KOPT-K1 (cell line): Measurements from ENCODE around the gene SP100.

ENCODE experiments used
- H3K27ac ChIP-seq: fragments of 200-600 bp; sonication (generic); 2 replicates; pipeline ENCODE4 v1.5.1; 2016; ENCODE audit warnings: antibody characterized with exemption, mild to moderate bottlenecking, low read depth, low read length; ENCODE audit not compliant: poor library complexity, severe bottlenecking
- H3K36me3 ChIP-seq: fragments of 200-600 bp; sonication (generic); 2 replicates; pipeline ENCODE4 v1.5.1; 2017; ENCODE audit warnings: antibody characterized with exemption, mild to moderate bottlenecking, low read length, moderate library complexity; ENCODE audit not compliant: insufficient read depth
- H3K9me3 ChIP-seq: fragments of 200-600 bp; sonication (generic); 2 replicates; pipeline ENCODE4 v1.5.1; 2017; ENCODE audit warnings: antibody characterized with exemption, low read length, mild to moderate bottlenecking; ENCODE audit not compliant: insufficient read depth, poor library complexity, severe bottlenecking

Gene SP100

GRCh38 chr2:230411570-230412370 lies 4.2 kb upstream of the SP100 start:
- H3K9me3 ChIP-seq, result no peaks in the 10 kb centered on the region
- peak overlapping the region; percentile 87 for H3K27ac ChIP-seq
- H3K36me3 ChIP-seq, result no peaks in the 10 kb centered on the region; the same call in 1 of the 2 replicates

DNA sequence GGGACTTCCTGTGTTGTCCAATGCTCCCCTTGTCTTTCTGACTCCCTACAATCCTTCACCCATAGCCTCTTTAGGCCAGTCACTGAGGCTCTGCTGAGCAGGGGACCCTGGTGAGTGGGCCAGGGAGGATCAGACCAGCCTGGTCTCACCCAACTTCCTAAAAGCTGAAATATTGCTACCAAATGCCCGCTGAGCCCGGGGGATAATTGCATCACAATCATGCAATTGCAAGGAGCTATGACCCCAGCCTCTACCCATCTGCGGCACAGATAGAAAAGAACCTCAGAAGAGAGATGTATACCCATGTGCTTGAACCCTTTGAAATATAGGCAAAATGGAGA lies 3.7 kb upstream of the SP100 start:
- H3K36me3 ChIP-seq, result no peaks in the 10 kb centered on the region; the same call in 1 of the 2 replicates
- H3K9me3 ChIP-seq, result no peaks in the 10 kb centered on the region
- H3K27ac ChIP-seq, result peak overlapping the region; percentile 87

DNA sequence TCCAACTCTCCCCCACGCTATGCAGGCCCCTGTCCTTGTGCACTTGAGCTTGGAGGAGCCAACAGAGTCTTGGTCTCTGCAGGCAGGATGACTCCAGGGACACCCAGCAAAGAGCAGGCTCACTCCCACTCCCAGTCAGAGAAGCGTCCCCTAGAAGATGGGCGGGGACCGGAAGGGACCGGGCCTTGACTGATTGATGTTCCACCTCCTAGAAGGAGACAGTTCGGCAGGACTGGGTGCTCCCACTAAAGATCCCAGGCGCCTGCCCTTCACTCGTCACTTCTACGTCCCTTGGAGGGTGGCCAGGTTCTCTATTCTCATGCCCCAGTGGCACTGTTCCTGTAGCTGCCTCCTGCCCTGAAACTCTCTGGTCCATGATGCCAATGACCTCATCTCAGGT lies 3.2 kb upstream of the SP100 start:
- Histone ChIP-seq H3K27ac (no peak overlapping the region), H3K9me3 (no peaks in the 10 kb centered on the region), H3K36me3 (no peaks in the 10 kb centered on the region)

DNA sequence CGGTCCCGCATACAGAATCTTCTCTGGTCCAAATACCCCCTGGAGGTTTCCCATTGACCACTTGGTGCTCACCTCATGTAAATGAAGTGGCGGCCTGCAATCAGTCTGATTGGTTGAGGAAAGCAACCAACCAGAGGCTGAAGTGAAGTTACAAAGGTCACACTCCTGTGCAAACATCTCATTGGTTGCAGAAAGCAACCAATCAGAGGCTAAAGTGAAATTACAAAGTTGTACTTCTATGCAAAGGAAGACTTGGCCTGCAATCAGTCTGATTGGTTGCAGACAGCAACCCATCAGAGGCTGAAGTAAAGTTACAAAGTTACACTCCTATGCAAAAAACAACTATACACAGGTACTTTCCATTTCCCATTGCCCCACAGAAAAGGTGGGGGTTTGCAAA lies 2.5 kb upstream of the SP100 start:
- no peaks in the 10 kb centered on the region for H3K9me3 ChIP-seq
- H3K36me3 ChIP-seq, result no peaks in the 10 kb centered on the region
- peak overlapping the region; percentile 11 for H3K27ac ChIP-seq

DNA sequence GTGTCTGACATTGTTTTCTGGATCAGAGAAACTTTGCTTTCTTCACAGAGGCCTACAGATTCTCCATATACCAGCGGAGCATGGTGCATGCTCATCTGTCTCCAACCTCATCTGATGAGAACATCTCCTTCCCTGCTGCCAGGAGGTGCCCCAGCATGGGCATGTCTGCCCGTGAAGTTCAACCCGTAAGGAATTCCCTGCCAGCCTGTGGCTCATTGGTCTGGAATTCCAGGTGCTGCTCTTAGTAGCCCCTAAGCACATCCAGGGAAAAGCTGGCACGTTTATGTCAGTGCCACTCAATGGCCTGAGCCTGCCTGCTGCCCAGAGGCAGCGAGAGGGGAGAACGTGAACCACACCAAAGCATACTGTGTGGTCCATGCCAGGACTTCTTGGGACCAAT lies 1.7 kb upstream of the SP100 start:
- Histone ChIP-seq H3K27ac (no peak overlapping the region), H3K36me3 (0 out of 2 replicates have a peak, but pooled peaks cover 3% of the 10 kb centered on the region), H3K9me3 (no peaks in the 10 kb centered on the region)

GRCh38 chr2:230417436-230417835 lies 1.4 kb downstream of the SP100 start:
- no peaks in the 10 kb centered on the region for H3K9me3 ChIP-seq
- no peak overlapping the region for H3K27ac ChIP-seq
- peaks cover 13% of the 10 kb centered on the region for H3K36me3 ChIP-seq

DNA sequence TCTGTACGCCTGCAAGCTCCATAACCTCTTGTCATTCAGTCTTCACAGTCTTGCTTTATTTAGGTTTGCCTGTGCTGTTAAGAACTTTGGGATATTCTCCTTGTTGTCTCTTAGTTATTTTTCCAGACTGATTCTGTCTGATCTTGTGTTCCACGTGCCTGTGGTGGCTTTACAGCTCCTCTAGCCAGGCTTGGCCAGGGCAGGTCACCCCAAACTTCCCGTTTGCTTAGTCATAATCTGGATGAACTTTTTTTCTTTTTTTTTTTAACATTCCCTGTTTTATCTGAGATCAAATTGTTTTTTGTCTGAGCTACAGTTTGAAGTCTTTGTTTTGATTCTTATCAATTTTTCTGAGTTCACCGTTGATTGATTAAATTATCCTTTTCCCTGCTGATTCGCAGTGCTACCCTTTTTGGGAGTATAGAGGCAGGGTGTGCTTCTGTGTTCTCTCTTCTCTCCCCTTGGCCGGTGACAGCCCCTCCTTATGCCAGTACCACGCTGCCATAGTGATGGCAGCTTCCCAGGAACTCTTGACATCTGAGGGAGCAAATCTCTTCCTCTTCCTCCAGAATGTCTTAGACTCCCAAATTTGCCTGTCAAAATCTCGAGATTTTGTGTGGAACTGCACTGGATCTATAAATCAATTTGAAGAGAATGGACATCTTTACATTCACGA lies 2.5 kb downstream of the SP100 start:
- no peak overlapping the region for H3K27ac ChIP-seq
- peaks cover 16% of the 10 kb centered on the region for H3K36me3 ChIP-seq
- H3K9me3 ChIP-seq, result no peaks in the 10 kb centered on the region

DNA sequence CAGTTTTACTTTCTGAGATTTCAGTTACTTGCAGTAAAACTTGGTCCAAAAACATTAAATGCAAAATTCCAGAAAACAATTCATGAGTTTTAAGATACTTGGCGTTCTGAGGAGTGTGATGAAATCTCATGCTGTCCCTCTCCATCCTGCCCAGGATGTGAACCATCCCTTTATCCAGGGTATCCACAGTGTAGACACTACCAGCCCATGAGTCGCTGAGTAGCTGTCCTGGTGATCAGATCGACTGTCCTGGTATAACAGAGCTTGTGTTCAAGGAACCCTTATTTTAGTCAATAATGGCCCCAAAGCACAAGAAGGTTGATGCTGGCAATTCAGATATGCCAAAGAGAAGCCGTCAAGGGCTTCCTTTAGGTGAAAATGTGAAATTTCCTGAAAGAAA lies 3.2 kb downstream of the SP100 start:
- H3K9me3 ChIP-seq, result no peaks in the 10 kb centered on the region
- no peak overlapping the region for H3K27ac ChIP-seq
- peaks cover 23% of the 10 kb centered on the region for H3K36me3 ChIP-seq

DNA sequence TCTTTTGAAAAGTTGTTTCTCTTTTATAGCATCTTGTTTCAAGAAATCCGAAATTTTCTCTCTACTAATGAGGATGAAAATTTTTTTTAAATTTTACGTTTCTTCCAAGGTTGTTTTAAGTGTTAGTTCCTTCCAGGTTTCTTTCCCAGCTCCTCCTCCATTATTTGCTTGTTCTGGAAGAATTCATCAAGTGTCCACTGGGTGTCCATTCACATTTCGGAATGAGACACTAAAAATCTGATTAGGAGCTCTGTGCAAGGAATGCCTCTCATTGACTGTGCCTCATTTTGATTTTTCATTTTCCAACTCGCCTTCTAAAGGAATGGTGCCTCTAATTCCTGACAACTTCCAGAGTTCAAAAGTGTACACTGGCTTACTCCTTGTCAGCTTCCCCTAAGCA lies 6.1 kb downstream of the SP100 start:
- Histone ChIP-seq H3K36me3 (peaks cover 31% of the 10 kb centered on the region), H3K9me3 (no peaks in the 10 kb centered on the region), H3K27ac (no peak overlapping the region)

- Histone ChIP-seq H3K9me3 (peaks cover 6% of the 10 kb centered on the region), H3K27ac (no peak overlapping the region), H3K36me3 (peaks cover 46% of the 10 kb centered on the region)
These were observed 8.0 kb downstream of the SP100 start for GRCh38 chr2:230423851-230424458.

- peaks cover 56% of the 10 kb centered on the region for H3K36me3 ChIP-seq
- H3K27ac ChIP-seq, result no peak overlapping the region
- H3K9me3 ChIP-seq, result peaks cover 20% of the 10 kb centered on the region
These were observed 9.4 kb downstream of the SP100 start for GRCh38 chr2:230425377-230425776.

DNA sequence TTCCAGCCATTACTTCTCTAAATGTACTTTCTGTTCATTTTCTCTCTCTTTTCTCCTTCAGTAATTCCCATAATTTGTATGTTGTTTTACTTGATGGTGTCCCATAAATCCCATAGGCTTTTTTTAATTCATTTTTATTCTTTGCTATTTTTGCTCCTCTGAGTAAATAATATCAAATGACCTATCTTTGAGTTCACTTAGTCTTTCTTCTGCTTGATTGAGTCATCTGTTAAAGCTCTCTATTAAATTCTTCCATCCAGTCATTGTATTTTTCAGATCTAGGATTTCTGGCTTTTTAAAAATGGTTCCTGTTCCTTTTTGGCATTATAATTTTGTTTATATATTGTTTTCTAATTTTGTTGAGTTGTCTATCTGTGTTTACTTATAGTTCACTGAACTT lies 13.5 kb downstream of the SP100 start:
- Histone ChIP-seq H3K9me3 (peaks cover 39% of the 10 kb centered on the region), H3K36me3 (peaks cover 41% of the 10 kb centered on the region), H3K27ac (no peak overlapping the region)

DNA sequence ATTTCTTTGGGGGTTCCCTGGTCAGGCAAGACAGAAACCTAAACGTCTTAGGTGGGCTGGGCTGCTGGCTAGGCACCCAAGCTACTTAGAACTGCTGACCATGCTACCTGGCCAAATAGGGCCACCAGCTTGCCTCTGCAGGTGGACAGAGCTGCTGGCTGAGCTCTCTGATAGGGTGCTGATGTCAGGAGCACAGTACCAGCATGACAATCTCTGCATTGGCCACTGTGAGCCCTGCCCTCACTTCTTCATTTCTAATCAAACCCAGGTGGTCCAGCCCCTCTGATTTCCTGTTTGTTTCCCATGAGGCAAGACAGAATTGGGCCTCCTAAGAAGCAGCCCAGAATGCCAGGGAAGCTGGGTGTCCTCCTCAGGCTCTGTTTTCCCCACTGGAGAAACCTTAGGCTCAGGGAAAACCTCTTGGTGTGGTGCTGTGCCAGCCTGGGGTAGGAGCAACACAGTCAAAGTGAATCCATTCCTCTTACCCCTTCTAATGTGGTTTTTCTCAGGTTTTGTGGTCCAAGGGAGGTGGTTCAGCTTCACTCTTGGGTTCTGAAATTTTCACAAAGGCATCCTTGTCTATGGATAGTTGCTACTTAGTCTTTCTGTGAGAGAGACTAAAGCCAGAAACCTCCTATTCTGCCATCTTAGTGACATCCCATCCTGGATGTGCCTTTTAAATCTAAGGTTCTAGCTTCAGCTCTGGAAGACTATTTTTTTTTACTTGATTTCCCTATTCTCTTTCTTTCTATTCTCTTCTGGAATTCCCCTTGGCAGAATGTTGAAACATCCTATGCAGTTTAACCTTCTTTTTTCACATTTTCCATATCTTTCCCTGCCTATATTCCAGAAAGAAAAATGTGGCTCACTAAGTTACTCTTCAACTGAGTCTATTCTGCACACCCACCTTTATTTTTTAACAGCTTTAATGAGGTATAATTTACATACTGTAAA lies 15.2 kb downstream of the SP100 start:
- H3K9me3 ChIP-seq, result peaks cover 48% of the 10 kb centered on the region
- peaks cover 44% of the 10 kb centered on the region for H3K36me3 ChIP-seq

GRCh38 chr2:230434677-230435324 lies 18.8 kb downstream of the SP100 start:
- H3K9me3 ChIP-seq, result peaks cover 41% of the 10 kb centered on the region
- peaks cover 33% of the 10 kb centered on the region for H3K36me3 ChIP-seq
- H3K27ac ChIP-seq, result no peak overlapping the region

More for the DNA sequence above, 15.2 kb downstream of the SP100 start:
- no peak overlapping the region for H3K27ac ChIP-seq
